HG03159 (cell line): ENCODE data around the gene RAI1.
"Not testable (repeated sequence)": the region's sequence is repeated elsewhere in the genome, so short reads cannot be mapped to it uniquely, and the experiment has no call there.

Experiments
- ATAC-seq: cut with Tn5 transposase; IDR thresholded peaks from one replicate; pipeline ENCODE4 v1.9.1; 2021; ENCODE audit warnings: mild to moderate bottlenecking, moderate library complexity; ENCODE audit not compliant: unreplicated experiment

RAI1 gene

GRCh38 chr17:17681187-17681743 lies at the start of gene RAI1:
TSS of gene RAI1 (plus strand) at chr17:17681458. CDS start at chr17:17792949, 111,491 bp downstream.
- ATAC-seq = peak; percentile 47

- ATAC-seq = not testable (repeated sequence)
These were observed 48.6 kb upstream of the RAI1 start for GRCh38 chr17:17632690-17633089.

- ATAC-seq = no peak
These were observed 47.9 kb upstream of the RAI1 start for GRCh38 chr17:17633310-17633709.

GRCh38 chr17:17635126-17635525 lies 46.1 kb upstream of the RAI1 start:
- ATAC-seq = no peak

GRCh38 chr17:17635537-17636271 lies 45.6 kb upstream of the RAI1 start:
- ATAC-seq = not testable (repeated sequence)

- no peak for ATAC-seq
These were observed 44.9 kb upstream of the RAI1 start for GRCh38 chr17:17636272-17636885.

- no peak for ATAC-seq
These were observed 42.8 kb upstream of the RAI1 start for GRCh38 chr17:17638467-17638866.

GRCh38 chr17:17639661-17640270 lies 41.5 kb upstream of the RAI1 start:
- not testable (repeated sequence) for ATAC-seq

- no peak for ATAC-seq
These were observed 39.4 kb upstream of the RAI1 start for GRCh38 chr17:17641621-17642409.

GRCh38 chr17:17645148-17645547 lies 36.1 kb upstream of the RAI1 start:
- not testable (repeated sequence) for ATAC-seq

GRCh38 chr17:17645961-17646360 lies 35.3 kb upstream of the RAI1 start:
- ATAC-seq = no peak

- no peak for ATAC-seq
These were observed 33.6 kb upstream of the RAI1 start for GRCh38 chr17:17647524-17648178.

GRCh38 chr17:17648762-17649161 lies 32.5 kb upstream of the RAI1 start:
- no peak for ATAC-seq

- no peak for ATAC-seq
These were observed 30.3 kb upstream of the RAI1 start for GRCh38 chr17:17650959-17651358.

GRCh38 chr17:17653343-17653742 lies 27.9 kb upstream of the RAI1 start:
- ATAC-seq = no peak

- ATAC-seq = no peak
These were observed 21.9 kb upstream of the RAI1 start for GRCh38 chr17:17659340-17659739.

- ATAC-seq = no peak
These were observed 20.1 kb upstream of the RAI1 start for GRCh38 chr17:17661134-17661533.

- ATAC-seq = no peak
These were observed 19.3 kb upstream of the RAI1 start for GRCh38 chr17:17661834-17662385.

GRCh38 chr17:17663160-17664063 lies 17.8 kb upstream of the RAI1 start:
- peak; percentile 89 for ATAC-seq
